ENCODE results near the gene RNF168.
"Not testable (repeated sequence)": the region's sequence is repeated elsewhere in the genome, so short reads cannot be mapped to it uniquely, and the experiment has no call there.

RNF168 gene

GRCh38 chr3:196503196-196504076, at the start of gene RNF168:
RNF168 (minus strand) TSS chr3:196503768; CDS start chr3:196503173, 595 bp downstream.
- DNase-seq (ENCODE audit: low spot score), result peak; percentile 97

- no peak for DNase-seq (ENCODE audit: low spot score)
These were observed 48.7 kb upstream of the RNF168 start for GRCh38 chr3:196552253-196552652.

- not testable (repeated sequence) for DNase-seq (ENCODE audit: low spot score)
These were observed 46.6 kb upstream of the RNF168 start for GRCh38 chr3:196550172-196550571.

GRCh38 chr3:196549312-196549711, 45.7 kb upstream of the RNF168 start:
- DNase-seq (ENCODE audit: low spot score), result not testable (repeated sequence)

- DNase-seq (ENCODE audit: low spot score), result no peak
These were observed 43.5 kb upstream of the RNF168 start for GRCh38 chr3:196547067-196547466.

- DNase-seq (ENCODE audit: low spot score), result no peak
These were observed 43.0 kb upstream of the RNF168 start for GRCh38 chr3:196546537-196546936.

GRCh38 chr3:196544491-196544992, 41.0 kb upstream of the RNF168 start:
- DNase-seq (ENCODE audit: low spot score), result no peak

- no peak for DNase-seq (ENCODE audit: low spot score)
These were observed 38.3 kb upstream of the RNF168 start for GRCh38 chr3:196541684-196542445.

GRCh38 chr3:196537319-196537984, 33.9 kb upstream of the RNF168 start:
- DNase-seq (ENCODE audit: low spot score), result peak; percentile 25

- no peak for DNase-seq (ENCODE audit: low spot score)
These were observed 29.7 kb upstream of the RNF168 start for GRCh38 chr3:196533260-196533681.

GRCh38 chr3:196531418-196531817, 27.9 kb upstream of the RNF168 start:
- no peak for DNase-seq (ENCODE audit: low spot score)

- peak; percentile 54 for DNase-seq (ENCODE audit: low spot score)
These were observed 25.2 kb upstream of the RNF168 start for GRCh38 chr3:196528639-196529233.

- DNase-seq (ENCODE audit: low spot score), result no peak
These were observed 21.6 kb upstream of the RNF168 start for GRCh38 chr3:196525141-196525540.

GRCh38 chr3:196524527-196524926, 21.0 kb upstream of the RNF168 start:
- DNase-seq (ENCODE audit: low spot score), result no peak

- no peak for DNase-seq (ENCODE audit: low spot score)
These were observed 20.3 kb upstream of the RNF168 start for GRCh38 chr3:196523841-196524240.

- DNase-seq (ENCODE audit: low spot score), result not testable (repeated sequence)
These were observed 17.7 kb upstream of the RNF168 start for GRCh38 chr3:196521291-196521690.

GRCh38 chr3:196519718-196520082, 16.1 kb upstream of the RNF168 start:
- DNase-seq (ENCODE audit: low spot score), result no peak

- DNase-seq (ENCODE audit: low spot score), result peak; percentile 41
These were observed 15.6 kb upstream of the RNF168 start for GRCh38 chr3:196518966-196519717.

- no peak for DNase-seq (ENCODE audit: low spot score)
These were observed 14.4 kb upstream of the RNF168 start for GRCh38 chr3:196517919-196518318.

GRCh38 chr3:196517162-196517800, 13.7 kb upstream of the RNF168 start:
- DNase-seq (ENCODE audit: low spot score), result no peak
